WTC11 (cell line): ENCODE measurements around the gene PAPLN. TPM values are rescaled to one million over a fixed set of nuclear protein-coding genes. Genes with fewer than 3 reads are reported as not detected.

Experiments used
- ATAC-seq: fragments of 200-7000 bp; cut with Tn5 transposase; 2 replicates; pipeline ENCODE4 v1.10.0; 2021; ENCODE audit warnings: mild to moderate bottlenecking, moderate library complexity
- CTCF ChIA-PET: fragments of 300-600 bp; sonication (Branson Sonifier 250); formaldehyde crosslinking; loops from one replicate; lab custom pipeline; 2021; ENCODE audit warnings: antibody characterized with exemption; lab: Charles Lee
- POLR2A ChIA-PET: fragments of 350-600 bp; sonication (Branson Sonifier 250); formaldehyde crosslinking; loops from one replicate; lab custom pipeline; 2021; ENCODE audit warnings: antibody characterized with exemption; lab: Charles Lee
- DNase-seq: peaks from one replicate; pipeline ENCODE4 v3.0.0; 2021; ENCODE audit warnings: low spot score
- H3K27ac Mint-ChIP-seq: 2 replicates; pipeline ENCODE4 v1.8.0; 2021; ENCODE audit warnings: mixed read lengths
- H3K27me3 Mint-ChIP-seq: 2 replicates; pipeline ENCODE4 v1.8.0; 2021; ENCODE audit warnings: low read depth, mild to moderate bottlenecking, moderate library complexity, mixed read lengths
- H3K36me3 Mint-ChIP-seq: 2 replicates; pipeline ENCODE4 v1.8.0; 2021; ENCODE audit warnings: mixed read lengths
- H3K4me1 Mint-ChIP-seq: 2 replicates; pipeline ENCODE4 v1.8.0; 2022; ENCODE audit warnings: mixed read lengths
- H3K4me3 Mint-ChIP-seq: 2 replicates; pipeline ENCODE4 v1.8.0; 2021; ENCODE audit warnings: mild to moderate bottlenecking, moderate library complexity, mixed read lengths
- H3K9me3 Mint-ChIP-seq: 2 replicates; pipeline ENCODE4 v1.8.0; 2021; ENCODE audit warnings: mixed read lengths
- ATF1 ChIP-seq: sonication (generic); formaldehyde crosslinking; IDR thresholded peaks from 2 replicates; pipeline ENCODE4 v1.8.1; 2023; ENCODE audit warnings: mild to moderate bottlenecking, moderate library complexity, missing genetic modification reagents
- ELF4 ChIP-seq: sonication (generic); formaldehyde crosslinking; IDR thresholded peaks from 2 replicates; pipeline ENCODE4 v1.8.1; 2022; ENCODE audit warnings: low read depth, mild to moderate bottlenecking, moderate library complexity, missing genetic modification reagents
- FOXJ3 ChIP-seq: sonication (generic); formaldehyde crosslinking; IDR thresholded peaks from 2 replicates; pipeline ENCODE4 v1.9.0; 2021; ENCODE audit warnings: missing genetic modification reagents, mild to moderate bottlenecking, borderline replicate concordance
- JAZF1 ChIP-seq: fragments of 250-450 bp; sonication (Bioruptor Pico); IDR thresholded peaks from 2 replicates; pipeline ENCODE4 v1.9.0; 2021; ENCODE audit warnings: moderate library complexity, mild to moderate bottlenecking, inconsistent platforms
- NR3C1 ChIP-seq: sonication (generic); formaldehyde crosslinking; conservative IDR thresholded peaks from 2 replicates; pipeline ENCODE4 v1.8.1; 2023; ENCODE audit warnings: low read depth, mild to moderate bottlenecking, missing genetic modification reagents
- RELA ChIP-seq: sonication (generic); formaldehyde crosslinking; IDR thresholded peaks from 2 replicates; pipeline ENCODE4 v1.8.1; 2022; ENCODE audit warnings: missing genetic modification reagents, mild to moderate bottlenecking, borderline replicate concordance
- RORB ChIP-seq: fragments of 250-450 bp; sonication (Bioruptor Pico); IDR thresholded peaks from 2 replicates; pipeline ENCODE4 v1.9.0; 2021; ENCODE audit warnings: mild to moderate bottlenecking
- ZNF317 ChIP-seq: sonication (generic); formaldehyde crosslinking; IDR thresholded peaks from 2 replicates; pipeline ENCODE4 v1.8.1; 2023; ENCODE audit warnings: low read depth, mild to moderate bottlenecking, moderate library complexity, missing genetic modification reagents, borderline replicate concordance
- ZNF416 ChIP-seq: fragments of 250-450 bp; sonication (Bioruptor Pico); IDR thresholded peaks from 2 replicates; pipeline ENCODE4 v1.9.0; 2021; ENCODE audit warnings: mild to moderate bottlenecking, inconsistent platforms
- ZNF423 ChIP-seq: fragments of 250-450 bp; sonication (Bioruptor Pico); IDR thresholded peaks from 2 replicates; pipeline ENCODE4 v2.1.2; 2022; ENCODE audit warnings: mild to moderate bottlenecking, moderate library complexity
- total RNA-seq: library from RNA; stranded (reverse); gene quantifications from 3 replicates; pipeline ENCODE4 v1.2.3, GENCODE V29; 2021
- TF ChIP-seq, protein P1 (sequence below): sonication (generic); formaldehyde crosslinking; IDR thresholded peaks from 2 replicates; pipeline ENCODE4 v1.8.1; 2022; ENCODE audit warnings: mild to moderate bottlenecking, missing genetic modification reagents, moderate library complexity, borderline replicate concordance
- TF ChIP-seq, protein P2 (sequence below): sonication (generic); formaldehyde crosslinking; IDR thresholded peaks from 2 replicates; pipeline ENCODE4 v1.8.0; 2023; ENCODE audit warnings: missing genetic modification reagents, mild to moderate bottlenecking, borderline replicate concordance

PAPLN gene
- total RNA-seq, 1 experiment from 2014 or later = 9.3 TPM

DNA sequence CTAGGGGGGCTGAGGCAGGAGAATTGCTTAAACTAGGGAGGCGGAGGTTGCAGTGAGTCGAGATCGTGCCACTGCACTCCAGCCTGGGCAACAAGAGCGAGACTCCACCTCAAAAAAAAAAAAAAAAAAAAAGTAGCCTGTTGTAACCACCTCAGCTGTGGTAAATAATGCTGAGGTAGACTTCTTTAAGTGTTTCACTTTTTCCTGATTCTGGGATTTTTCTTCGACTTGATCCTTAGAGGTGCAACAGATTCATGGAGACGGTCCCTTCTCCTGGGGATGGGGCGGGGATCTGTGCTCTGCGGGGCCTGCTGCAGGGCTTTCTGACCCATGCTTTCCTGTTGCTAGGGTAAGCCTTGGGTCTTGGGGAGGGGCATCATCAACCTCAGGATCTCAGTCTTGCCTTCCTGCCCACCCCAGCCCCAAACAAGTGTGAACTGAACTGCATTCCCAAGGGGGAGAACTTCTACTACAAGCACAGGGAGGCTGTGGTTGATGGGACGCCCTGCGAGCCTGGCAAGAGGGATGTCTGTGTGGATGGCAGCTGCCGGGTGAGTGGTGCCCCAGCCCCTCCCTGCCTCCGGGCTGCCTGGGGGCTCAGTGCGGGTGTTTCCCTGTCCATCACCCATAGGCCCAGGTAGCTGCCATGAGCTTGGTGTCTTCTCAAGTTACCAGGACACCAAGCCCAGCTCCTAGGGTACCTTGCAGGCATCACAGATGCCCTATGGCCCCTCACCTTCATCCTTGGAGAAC lies 12.4 kb downstream of the PAPLN start:
- POLR2A ChIA-PET = no interaction called here

DNA sequence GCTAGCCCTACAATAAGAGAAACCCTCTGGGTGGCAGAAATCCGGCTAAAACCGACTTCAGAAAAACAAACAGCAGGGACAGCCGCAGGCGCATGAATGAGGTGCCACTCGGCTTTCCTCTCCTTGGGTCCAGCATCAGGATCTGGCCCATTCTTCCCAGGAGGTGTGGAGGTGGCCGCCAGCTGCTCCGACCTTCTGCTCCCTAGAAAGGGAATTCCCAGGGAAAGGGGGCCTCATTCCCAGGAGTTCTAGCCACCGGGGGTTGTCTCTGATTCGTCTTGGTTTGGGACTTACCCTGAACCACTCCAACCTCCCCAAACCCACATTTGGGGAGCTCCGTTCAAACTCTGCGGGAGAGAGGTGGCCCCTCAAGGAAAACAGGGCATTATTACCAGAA lies 13.0 kb downstream of the PAPLN start:
- no peak overlapping the region for H3K27ac Mint-ChIP-seq
- DNase-seq = no peak
- ChIA-PET POLR2A (no interaction called here), CTCF (interaction anchor here (1.0 to 1.3 kb wide), 2 partner anchors 15 to 77 kb away, joined by 3 read pairs; no protein-coding TSS in a partner anchor)
- H3K9me3 Mint-ChIP-seq = no peaks in the 10 kb centered on the region
- TF ChIP-seq RELA (CRISPR knock-in tag) = no peak
- TF ChIP-seq, protein P1, sequence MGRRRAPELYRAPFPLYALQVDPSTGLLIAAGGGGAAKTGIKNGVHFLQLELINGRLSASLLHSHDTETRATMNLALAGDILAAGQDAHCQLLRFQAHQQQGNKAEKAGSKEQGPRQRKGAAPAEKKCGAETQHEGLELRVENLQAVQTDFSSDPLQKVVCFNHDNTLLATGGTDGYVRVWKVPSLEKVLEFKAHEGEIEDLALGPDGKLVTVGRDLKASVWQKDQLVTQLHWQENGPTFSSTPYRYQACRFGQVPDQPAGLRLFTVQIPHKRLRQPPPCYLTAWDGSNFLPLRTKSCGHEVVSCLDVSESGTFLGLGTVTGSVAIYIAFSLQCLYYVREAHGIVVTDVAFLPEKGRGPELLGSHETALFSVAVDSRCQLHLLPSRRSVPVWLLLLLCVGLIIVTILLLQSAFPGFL (CRISPR knock-in tag) = no peak
- no peaks in the 10 kb centered on the region for H3K36me3 Mint-ChIP-seq
- no peak overlapping the region for H3K4me3 Mint-ChIP-seq
- no peak for ATAC-seq
- no peaks in the 10 kb centered on the region for H3K27me3 Mint-ChIP-seq
- H3K4me1 Mint-ChIP-seq = peaks cover 6% of the 10 kb centered on the region; the same call in 1 of the 2 replicates

More for the DNA sequence above, 12.4 kb downstream of the PAPLN start:
- H3K27me3 Mint-ChIP-seq = no peaks in the 10 kb centered on the region
- no peak overlapping the region for H3K27ac Mint-ChIP-seq
- CTCF ChIA-PET = interaction anchor here (1.0 to 1.3 kb wide), 2 partner anchors 14 to 77 kb away, joined by 3 read pairs; no protein-coding TSS in a partner anchor
- no peak overlapping the region for H3K4me3 Mint-ChIP-seq
- peaks cover 6% of the 10 kb centered on the region; the same call in 1 of the 2 replicates for H3K4me1 Mint-ChIP-seq
- no peak for ATAC-seq
- no peak for DNase-seq
- H3K36me3 Mint-ChIP-seq = no peaks in the 10 kb centered on the region
- H3K9me3 Mint-ChIP-seq = no peaks in the 10 kb centered on the region
- TF ChIP-seq ZNF416 = no peak
- no peak for TF ChIP-seq ELF4
- no peak for TF ChIP-seq FOXJ3 (CRISPR knock-in tag)
- no peak for TF ChIP-seq NR3C1 (CRISPR knock-in tag)
- TF ChIP-seq, protein P1 (CRISPR knock-in tag) = no peak
- TF ChIP-seq ATF1 (CRISPR knock-in tag) = no peak
- no peak for TF ChIP-seq ZNF317 (CRISPR knock-in tag)
- TF ChIP-seq RORB = no peak
- TF ChIP-seq, protein P2, sequence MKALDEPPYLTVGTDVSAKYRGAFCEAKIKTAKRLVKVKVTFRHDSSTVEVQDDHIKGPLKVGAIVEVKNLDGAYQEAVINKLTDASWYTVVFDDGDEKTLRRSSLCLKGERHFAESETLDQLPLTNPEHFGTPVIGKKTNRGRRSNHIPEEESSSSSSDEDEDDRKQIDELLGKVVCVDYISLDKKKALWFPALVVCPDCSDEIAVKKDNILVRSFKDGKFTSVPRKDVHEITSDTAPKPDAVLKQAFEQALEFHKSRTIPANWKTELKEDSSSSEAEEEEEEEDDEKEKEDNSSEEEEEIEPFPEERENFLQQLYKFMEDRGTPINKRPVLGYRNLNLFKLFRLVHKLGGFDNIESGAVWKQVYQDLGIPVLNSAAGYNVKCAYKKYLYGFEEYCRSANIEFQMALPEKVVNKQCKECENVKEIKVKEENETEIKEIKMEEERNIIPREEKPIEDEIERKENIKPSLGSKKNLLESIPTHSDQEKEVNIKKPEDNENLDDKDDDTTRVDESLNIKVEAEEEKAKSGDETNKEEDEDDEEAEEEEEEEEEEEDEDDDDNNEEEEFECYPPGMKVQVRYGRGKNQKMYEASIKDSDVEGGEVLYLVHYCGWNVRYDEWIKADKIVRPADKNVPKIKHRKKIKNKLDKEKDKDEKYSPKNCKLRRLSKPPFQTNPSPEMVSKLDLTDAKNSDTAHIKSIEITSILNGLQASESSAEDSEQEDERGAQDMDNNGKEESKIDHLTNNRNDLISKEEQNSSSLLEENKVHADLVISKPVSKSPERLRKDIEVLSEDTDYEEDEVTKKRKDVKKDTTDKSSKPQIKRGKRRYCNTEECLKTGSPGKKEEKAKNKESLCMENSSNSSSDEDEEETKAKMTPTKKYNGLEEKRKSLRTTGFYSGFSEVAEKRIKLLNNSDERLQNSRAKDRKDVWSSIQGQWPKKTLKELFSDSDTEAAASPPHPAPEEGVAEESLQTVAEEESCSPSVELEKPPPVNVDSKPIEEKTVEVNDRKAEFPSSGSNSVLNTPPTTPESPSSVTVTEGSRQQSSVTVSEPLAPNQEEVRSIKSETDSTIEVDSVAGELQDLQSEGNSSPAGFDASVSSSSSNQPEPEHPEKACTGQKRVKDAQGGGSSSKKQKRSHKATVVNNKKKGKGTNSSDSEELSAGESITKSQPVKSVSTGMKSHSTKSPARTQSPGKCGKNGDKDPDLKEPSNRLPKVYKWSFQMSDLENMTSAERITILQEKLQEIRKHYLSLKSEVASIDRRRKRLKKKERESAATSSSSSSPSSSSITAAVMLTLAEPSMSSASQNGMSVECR (CRISPR knock-in tag) = no peak
- no peak for TF ChIP-seq ZNF423 (CRISPR knock-in tag)

DNA sequence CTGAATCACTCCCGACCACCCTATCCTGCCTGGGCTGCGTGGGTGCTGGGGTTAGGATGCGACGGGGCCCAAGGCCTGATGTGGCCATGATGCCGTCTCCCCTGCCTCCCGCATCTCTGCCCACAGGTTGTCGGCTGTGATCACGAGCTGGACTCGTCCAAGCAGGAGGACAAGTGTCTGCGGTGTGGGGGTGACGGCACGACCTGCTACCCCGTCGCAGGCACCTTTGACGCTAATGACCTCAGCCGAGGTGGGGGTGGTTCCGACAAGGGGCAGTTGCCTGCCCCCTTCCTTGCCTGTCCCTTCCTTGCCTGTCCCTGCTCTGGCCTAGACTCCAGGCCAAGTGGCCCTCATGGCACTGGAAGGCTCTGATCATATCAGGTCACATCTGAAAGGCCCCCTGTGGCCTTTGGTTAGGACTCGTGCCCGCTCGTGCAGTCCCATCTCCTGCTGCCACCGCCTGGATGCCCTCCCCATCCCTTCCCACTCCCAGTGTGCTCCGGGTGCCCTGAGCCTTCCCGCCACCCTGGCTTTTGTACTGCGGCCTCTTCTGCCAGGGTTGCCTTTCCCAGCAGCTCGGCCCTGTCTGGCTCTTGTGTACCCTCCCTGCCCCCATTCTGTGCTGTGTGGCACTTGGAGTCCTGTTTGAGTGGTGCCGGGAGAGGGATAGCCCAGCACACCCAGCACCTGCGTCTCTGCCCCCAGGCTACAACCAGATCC lies 13.6 kb downstream of the PAPLN start:
- H3K4me1 Mint-ChIP-seq = peaks cover 6% of the 10 kb centered on the region; the same call in 1 of the 2 replicates
- no peak for TF ChIP-seq JAZF1
- no peak overlapping the region for H3K27ac Mint-ChIP-seq
- ATAC-seq (no peak), DNase-seq (no peak)
- H3K9me3 Mint-ChIP-seq = no peaks in the 10 kb centered on the region
- ChIA-PET POLR2A (no interaction called here), CTCF (interaction anchor here (1.0 to 1.3 kb wide), 2 partner anchors 15 to 78 kb away, joined by 3 read pairs; no protein-coding TSS in a partner anchor)
- no peaks in the 10 kb centered on the region for H3K27me3 Mint-ChIP-seq
- H3K36me3 Mint-ChIP-seq = no peaks in the 10 kb centered on the region
- H3K4me3 Mint-ChIP-seq = no peak overlapping the region
